ENCODE results near the gene STARD5. TPM values are rescaled to one million over a fixed set of nuclear protein-coding genes. Genes with fewer than 3 reads are reported as not detected.

Gene STARD5
- total and polyA plus RNA-seq, 2 of the 8 experiments (the other 6 are each of a cell fraction or from before 2014, with no cell fraction given) = 5.5 to 10.4 TPM

GRCh38 chr15:81347910-81348309 lies 24.0 kb upstream of the STARD5 start:
- ChIA-PET POLR2A (ENCODE audit: partially characterized antibody) (no interaction called here), CTCF (ENCODE audit: partially characterized antibody) (no interaction called here)
- Histone ChIP-seq H2AFZ (ENCODE audit: low read length) (no peak overlapping the region), H3K23me2 (ENCODE audit: low read depth, low read length) (no peaks in the 10 kb centered on the region), H4K5ac (ENCODE audit: insufficient read length, low read depth, low read length) (no peak overlapping the region), H2BK15ac (ENCODE audit: low read length) (no peak overlapping the region), H2BK5ac (ENCODE audit: low read depth, low read length) (no peak overlapping the region), H3K9ac (replicated peaks in 1 of 4; ENCODE audit: extremely low read depth in 1 of 4, low read depth in 3 of 4, low read length in 3 of 4) (no peak overlapping the region), H3K4me1 (replicated peaks in 1 of 4; ENCODE audit: control insufficient read depth in 3 of 4, insufficient read depth in 4 of 4, low read length in 3 of 4) (no peaks in the 10 kb centered on the region), H4K8ac (ENCODE audit: extremely low read depth, insufficient read depth, low read length) (no peak overlapping the region), H3K4me3 (ENCODE audit: extremely low read depth in 1 of 4, insufficient read depth in 2 of 4, low read depth in 3 of 4, low read length in 4 of 4) (no peak overlapping the region), H3K14ac (ENCODE audit: insufficient read length) (no peak overlapping the region), H3K36me3 (ENCODE audit: control insufficient read depth in 2 of 4, insufficient read depth in 4 of 4, low read length in 3 of 4) (no peaks in the 10 kb centered on the region), H3K79me2 (ENCODE audit: control insufficient read depth in 1 of 2, insufficient read depth in 2 of 2, low read length in 2 of 2) (no peaks in the 10 kb centered on the region), H3K27ac (ENCODE audit: low read depth, low read length) (no peak overlapping the region), H4K91ac (replicated peaks; ENCODE audit: insufficient read length, low read length) (no peak overlapping the region), H4K20me1 (replicated peaks in 1 of 2; ENCODE audit: control insufficient read depth in 1 of 2, insufficient read depth in 2 of 2, low read length in 2 of 2) (no peaks in the 10 kb centered on the region), H2BK120ac (replicated peaks; ENCODE audit: low read depth, low read length) (no peak overlapping the region), H3K27me3 (replicated peaks in 1 of 4; ENCODE audit: control insufficient read depth in 3 of 4, extremely low read depth in 1 of 4, insufficient read depth in 3 of 4, low read length in 3 of 4) (no peaks in the 10 kb centered on the region), H3K18ac (ENCODE audit: extremely low read depth, low read length) (no peak overlapping the region), H3K23ac (ENCODE audit: insufficient read length) (no peak overlapping the region), H2AK5ac (ENCODE audit: low read depth, low read length) (no peak overlapping the region), H3K4ac (replicated peaks; ENCODE audit: insufficient read length, low read depth, low read length) (no peak overlapping the region), H3K4me2 (ENCODE audit: insufficient read depth in 1 of 2, low read depth in 2 of 2, low read length in 2 of 2) (no peak overlapping the region), H3K56ac (replicated peaks; ENCODE audit: insufficient read length, low read depth, low read length) (no peak overlapping the region), H3K79me1 (ENCODE audit: low read depth, low read length) (no peaks in the 10 kb centered on the region), H2BK12ac (ENCODE audit: low read depth, low read length) (no peak overlapping the region), H2BK20ac (ENCODE audit: low read length) (no peak overlapping the region), H3K9me3 (ENCODE audit: insufficient read depth in 2 of 2, low read depth in 1 of 2, low read length in 1 of 2) (no peaks in the 10 kb centered on the region)
- DNase-seq (ENCODE audit: low read depth in 1 of 2, low spot score in 2 of 2) (peak in 1 of 2 experiments; percentile 13), FAIRE-seq (no peak)
- WGBS, 2 experiments (ENCODE audit: extremely low coverage in 1 of 2, insufficient coverage in 1 of 2, insufficient read length in 1 of 2, insufficient replicate concordance in 2 of 2, low coverage in 1 of 2, low lambda C conversion rate in 2 of 2, missing lambda C conversion rate in 1 of 2) = 100% methylated on average over 4 of the region's 4 CpGs; no CpG with 5 or more reads in 1 of the 2 experiments
- TF ChIP-seq EP300 (IDR thresholded peaks at IDR 0.05; ENCODE audit: borderline replicate concordance in 1 of 2, low read depth in 2 of 2, low read length in 2 of 2) (no peak), CTBP2 (IDR thresholded peaks at IDR 0.05; ENCODE audit: borderline replicate concordance, insufficient read depth, insufficient read length, low read length) (no peak), CREB1 (IDR thresholded peaks at IDR 0.05) (no peak), EZH2 (IDR thresholded peaks at IDR 0.05; ENCODE audit: low read depth, low read length, severe bottlenecking) (no peak), MAX (IDR thresholded peaks at IDR 0.05) (no peak), USF2 (IDR thresholded peaks at IDR 0.05; ENCODE audit: low read length) (no peak), NRF1 (IDR thresholded peaks at IDR 0.05; ENCODE audit: low read depth, low read length) (no peak), MAFK (IDR thresholded peaks at IDR 0.05; ENCODE audit: low read depth, low read length) (no peak), SAP30 (IDR thresholded peaks at IDR 0.05; ENCODE audit: insufficient read depth, insufficient replicate concordance, low read length) (no peak), TAF1 (IDR thresholded peaks at IDR 0.05; ENCODE audit: low read depth, low read length) (no peak), TEAD4 (IDR thresholded peaks at IDR 0.05; ENCODE audit: low read depth, low read length) (no peak), NANOG (IDR thresholded peaks at IDR 0.05; ENCODE audit: insufficient read depth, low read depth, low read length, poor library complexity, severe bottlenecking) (no peak), CEBPB (IDR thresholded peaks at IDR 0.05; ENCODE audit: low read depth, low read length) (no peak)

All from H1 (cell line).